Thoracic aorta (tissue), 2 donors: ENCODE measurements around the gene HOXA5. TPM values are rescaled to one million over a fixed set of nuclear protein-coding genes. Genes with fewer than 3 reads are reported as not detected.

Source experiments
- ATAC-seq: fragments of 150-250 bp; one replicate; pipeline ENCODE4 v1.8.0; 2017; ENCODE audit warnings: low read depth; ENCODE audit not compliant: insufficient number of reproducible peaks, low FRiP score
- DNase-seq: peaks from one replicate; pipeline ENCODE4 v3.0.0-alpha.2; 2020; ENCODE audit warnings: low spot score
- H3K27ac ChIP-seq, 2 donors: fragments of 200-600 bp; sonication (generic); 1 replicate in 1 of 2; 2 replicates in 1 of 2; pipeline ENCODE4 v1.5.1; 2016; ENCODE audit warnings: mild to moderate bottlenecking in 2 of 2, moderate library complexity in 2 of 2
- H3K27me3 ChIP-seq: fragments of 200-600 bp; sonication (generic); replicated peaks from 2 replicates; pipeline ENCODE4 v1.6.0; 2016; ENCODE audit warnings: mild to moderate bottlenecking; ENCODE audit not compliant: insufficient read depth
- H3K36me3 ChIP-seq: fragments of 200-600 bp; sonication (generic); one replicate; pipeline ENCODE4 v1.5.1; 2016
- H3K4me1 ChIP-seq, 2 donors: fragments of 200-600 bp; sonication (generic); 1 replicate in 1 of 2; 2 replicates in 1 of 2; pipeline versions ENCODE4 v1.5.1 to v1.6.0; 2016; ENCODE audit warnings: low read depth in 2 of 2, mild to moderate bottlenecking in 1 of 2; ENCODE audit not compliant: control insufficient read depth in 1 of 2
- H3K4me3 ChIP-seq: fragments of 200-600 bp; sonication (generic); 2 replicates; pipeline ENCODE4 v1.5.1; 2016; ENCODE audit warnings: mild to moderate bottlenecking
- H3K9me3 ChIP-seq: fragments of 200-600 bp; sonication (generic); 2 replicates; pipeline ENCODE4 v1.5.1; 2016
- total RNA-seq, 2 donors: library from RNA; depleted of rRNA; stranded (reverse); fragments of >200 nt; gene quantifications; one replicate each; pipeline versions ENCODE4 v1.1.0 to v1.2.3, GENCODE V29; 2016
- TF ChIP-seq, protein P1 (sequence below): fragments of 200-600 bp; sonication (generic); IDR thresholded peaks from one replicate; pipeline ENCODE4 v1.5.1; 2019; ENCODE audit warnings: antibody characterized with exemption

The HOXA5 gene
- total RNA-seq, 2 donors from 2014 or later = 0.35 to 1.2 TPM

DNA sequence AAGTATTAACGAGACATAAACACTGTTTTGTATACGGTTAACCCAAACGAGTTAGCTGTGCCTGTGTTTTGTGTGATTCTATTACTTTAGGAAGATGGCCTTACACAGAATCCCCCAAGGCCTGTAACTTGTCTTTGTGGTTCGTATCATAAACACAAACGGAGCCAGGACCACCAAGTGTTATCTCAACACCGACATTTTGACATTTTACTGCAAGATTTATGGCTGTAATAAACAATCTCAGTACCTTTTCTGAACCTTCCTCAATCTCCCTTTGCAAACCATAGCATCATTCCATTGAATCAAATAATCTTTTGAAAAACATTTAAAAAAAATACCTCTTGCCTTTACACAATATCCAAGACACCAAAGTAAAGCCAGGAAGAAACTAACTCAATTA lies 10.5 kb downstream of the HOXA5 start:
- H3K36me3 ChIP-seq = no peaks in the 10 kb centered on the region
- H3K27me3 ChIP-seq = no peaks in the 10 kb centered on the region
- DNase-seq = no peak
- H3K9me3 ChIP-seq = no peaks in the 10 kb centered on the region
- peaks cover 7 to 34% of the 10 kb centered on the region in 2 donors for H3K4me1 ChIP-seq
- no peak overlapping the region for H3K4me3 ChIP-seq
- no peak for ATAC-seq
- TF ChIP-seq, protein P1, sequence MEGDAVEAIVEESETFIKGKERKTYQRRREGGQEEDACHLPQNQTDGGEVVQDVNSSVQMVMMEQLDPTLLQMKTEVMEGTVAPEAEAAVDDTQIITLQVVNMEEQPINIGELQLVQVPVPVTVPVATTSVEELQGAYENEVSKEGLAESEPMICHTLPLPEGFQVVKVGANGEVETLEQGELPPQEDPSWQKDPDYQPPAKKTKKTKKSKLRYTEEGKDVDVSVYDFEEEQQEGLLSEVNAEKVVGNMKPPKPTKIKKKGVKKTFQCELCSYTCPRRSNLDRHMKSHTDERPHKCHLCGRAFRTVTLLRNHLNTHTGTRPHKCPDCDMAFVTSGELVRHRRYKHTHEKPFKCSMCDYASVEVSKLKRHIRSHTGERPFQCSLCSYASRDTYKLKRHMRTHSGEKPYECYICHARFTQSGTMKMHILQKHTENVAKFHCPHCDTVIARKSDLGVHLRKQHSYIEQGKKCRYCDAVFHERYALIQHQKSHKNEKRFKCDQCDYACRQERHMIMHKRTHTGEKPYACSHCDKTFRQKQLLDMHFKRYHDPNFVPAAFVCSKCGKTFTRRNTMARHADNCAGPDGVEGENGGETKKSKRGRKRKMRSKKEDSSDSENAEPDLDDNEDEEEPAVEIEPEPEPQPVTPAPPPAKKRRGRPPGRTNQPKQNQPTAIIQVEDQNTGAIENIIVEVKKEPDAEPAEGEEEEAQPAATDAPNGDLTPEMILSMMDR = no peak
- no peak overlapping the region for H3K27ac ChIP-seq

DNA sequence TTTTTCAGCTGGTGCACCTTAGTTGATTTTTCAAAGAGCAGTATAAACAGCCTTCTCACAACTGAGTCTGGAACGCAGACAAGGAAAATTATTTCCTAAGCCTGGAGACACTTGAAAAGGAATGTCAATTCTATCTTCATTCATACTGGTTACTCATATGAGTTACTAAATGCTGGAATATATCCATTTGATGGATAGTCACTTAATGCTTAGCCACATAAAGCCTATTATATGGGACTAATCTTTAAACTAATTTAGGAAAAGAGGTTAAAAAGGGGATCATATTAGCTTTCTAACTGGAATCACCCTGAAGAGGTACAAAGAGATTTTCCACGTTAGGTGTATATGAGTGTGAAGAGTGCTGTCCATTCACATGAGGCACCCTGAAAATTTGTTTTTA lies 11.3 kb downstream of the HOXA5 start:
- H3K9me3 ChIP-seq = no peaks in the 10 kb centered on the region
- H3K4me1 ChIP-seq = peaks cover 7 to 41% of the 10 kb centered on the region in 2 donors
- no peak for ATAC-seq
- H3K36me3 ChIP-seq = no peaks in the 10 kb centered on the region
- TF ChIP-seq, protein P1 = no peak
- no peak for DNase-seq
- H3K4me3 ChIP-seq = no peak overlapping the region
- H3K27me3 ChIP-seq = no peaks in the 10 kb centered on the region
- no peak overlapping the region for H3K27ac ChIP-seq

DNA sequence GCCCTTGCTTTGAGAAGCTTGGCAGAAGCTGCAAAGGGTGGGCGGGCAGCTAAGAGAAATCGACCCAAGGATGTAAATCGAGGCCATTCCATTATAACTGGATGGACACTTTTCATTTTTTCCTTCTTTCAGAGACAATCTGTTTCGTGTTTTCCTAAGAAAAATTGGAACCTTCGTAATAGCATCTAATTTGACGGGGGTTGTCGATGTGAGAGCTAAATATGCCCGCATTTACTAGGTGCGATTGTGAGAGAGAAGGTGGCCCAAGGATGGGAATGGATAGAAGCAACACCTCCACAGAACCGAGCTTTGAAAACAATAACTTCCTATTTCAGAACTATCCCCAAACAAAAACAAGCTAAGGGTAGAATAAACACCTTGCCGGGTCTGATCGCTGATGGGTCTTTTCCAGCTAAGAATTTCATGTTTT lies 12.1 kb downstream of the HOXA5 start:
- ATAC-seq (no peak), DNase-seq (no peak)
- Histone ChIP-seq H3K36me3 (no peaks in the 10 kb centered on the region), H3K9me3 (no peaks in the 10 kb centered on the region), H3K4me3 (peak overlapping the region; percentile 77), H3K27ac (peak overlapping the region; percentile 75 to 87), H3K27me3 (no peaks in the 10 kb centered on the region), H3K4me1 (peaks cover 2 to 42% of the 10 kb centered on the region in 2 donors)
- TF ChIP-seq, protein P1 = no peak

DNA sequence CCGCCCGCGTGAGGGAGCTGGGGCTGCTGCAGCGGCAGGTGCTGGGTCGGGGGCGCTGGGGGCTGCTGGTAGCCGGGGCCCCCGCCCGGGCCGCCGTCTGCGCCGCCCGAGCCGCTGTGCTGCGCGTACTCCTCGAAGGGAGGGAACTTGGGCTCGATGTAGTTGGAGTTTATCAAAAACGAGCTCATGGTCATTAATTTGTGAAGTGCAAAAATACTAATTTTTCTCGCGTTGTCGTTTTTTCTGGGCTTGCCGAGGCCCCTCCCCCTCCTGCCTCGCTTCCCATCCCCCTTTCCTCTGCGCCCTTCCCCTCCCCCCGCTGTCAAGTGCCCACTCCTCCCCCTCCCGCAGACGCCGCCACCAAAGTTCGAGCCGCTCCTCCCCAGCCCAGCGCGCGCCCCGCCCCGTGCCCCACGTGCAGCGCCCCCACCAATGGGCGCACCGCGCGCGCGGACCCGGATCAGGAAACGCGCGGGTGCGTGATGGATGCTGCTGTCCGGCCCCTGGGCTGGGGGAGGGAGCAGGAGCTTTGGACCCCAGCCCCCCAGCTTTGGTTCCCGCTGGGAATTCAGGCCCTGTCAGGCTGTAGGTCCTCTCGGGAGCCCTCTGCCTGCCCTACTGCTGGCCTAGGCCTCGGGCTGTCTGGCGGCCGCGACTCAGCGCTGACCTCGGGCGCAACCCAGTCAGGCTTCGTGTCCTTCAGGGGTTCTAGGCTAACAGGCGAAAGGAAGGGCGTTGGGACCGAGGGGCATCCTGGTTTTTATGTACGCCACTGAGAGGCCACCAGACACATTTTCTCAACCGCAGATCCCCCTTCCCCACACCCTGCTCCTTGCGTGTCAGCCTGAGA lies 12.7 kb downstream of the HOXA5 start, which contains the start of gene HOXA4:
Gene HOXA4, minus strand, starts transcription at position 218 of the 850 bp plus-strand sequence. Its CDS starts 24 bp downstream, at position 194.
- Histone ChIP-seq H3K4me3 (peak within 1 kb of the TSS; percentile 77), H3K36me3 (no peaks in the 10 kb centered on the region), H3K9me3 (no peaks in the 10 kb centered on the region), H3K4me1 (peaks cover 0 to 42% of the 10 kb centered on the region in 2 donors), H3K27ac (peak within 1 kb of the TSS; percentile 85 to 87), H3K27me3 (no peaks in the 10 kb centered on the region)
- TF ChIP-seq, protein P1 = no peak
- DNase-seq = peak; percentile 66
- peak; percentile 96 for ATAC-seq

- peak; percentile 31 for ATAC-seq
- Histone ChIP-seq H3K9me3 (no peaks in the 10 kb centered on the region), H3K4me3 (peak overlapping the region; percentile 77), H3K27ac (peak overlapping the region; percentile 85 to 87), H3K36me3 (no peaks in the 10 kb centered on the region), H3K4me1 (peaks cover 0 to 49% of the 10 kb centered on the region in 2 donors), H3K27me3 (no peaks in the 10 kb centered on the region)
- DNase-seq = no peak
- TF ChIP-seq, protein P1 = no peak
These were observed 13.5 kb downstream of the HOXA5 start for GRCh38 chr7:27129729-27130539.
